GM21717 (cell line): Measurements from ENCODE around the gene NID2.

Experiments used
- ATAC-seq: cut with Tn5 transposase; IDR thresholded peaks from one replicate; pipeline ENCODE4 v1.9.1; 2021; ENCODE audit warnings: mild to moderate bottlenecking, moderate library complexity; ENCODE audit not compliant: unreplicated experiment

The NID2 gene

DNA sequence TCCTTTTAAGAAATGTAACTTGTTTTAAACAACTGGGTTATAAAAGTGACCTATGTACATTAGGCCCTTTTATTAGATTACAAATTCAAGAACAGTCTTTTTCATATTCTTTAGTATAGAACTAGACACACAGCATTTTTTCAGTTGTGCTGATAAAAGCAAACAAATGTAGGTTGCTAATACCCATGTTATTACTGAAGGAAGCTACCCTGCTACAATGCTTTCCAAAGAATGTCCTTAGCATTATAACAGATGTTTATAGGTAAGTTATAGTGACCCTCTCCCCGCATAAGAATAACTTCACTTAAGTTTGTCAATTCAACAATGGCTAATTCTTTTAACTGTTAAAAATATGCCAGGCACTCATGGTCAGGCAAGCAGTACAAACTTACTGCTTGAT is 61.6 kb downstream of the NID2 start:
- ATAC-seq: no peak

DNA sequence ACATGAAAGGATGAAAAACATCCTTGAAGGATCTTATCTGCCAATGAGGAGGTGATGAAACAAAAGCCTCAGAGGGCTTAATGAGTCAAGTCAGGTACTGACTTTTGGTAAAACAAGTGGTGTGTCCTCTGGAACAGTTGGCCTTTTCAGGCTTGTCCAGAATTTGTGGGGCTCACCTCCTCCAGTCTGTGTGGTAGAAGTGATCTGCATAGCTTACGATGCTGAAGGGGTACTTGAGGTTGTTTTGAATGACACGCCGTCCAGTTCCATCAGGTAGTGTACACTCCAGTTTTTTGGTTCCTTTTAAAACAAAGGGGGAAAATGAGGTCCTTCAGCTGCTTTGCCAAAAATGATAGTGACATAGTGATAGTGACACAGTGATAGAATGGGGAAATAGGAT is 62.5 kb downstream of the NID2 start:
- ATAC-seq: no peak

DNA sequence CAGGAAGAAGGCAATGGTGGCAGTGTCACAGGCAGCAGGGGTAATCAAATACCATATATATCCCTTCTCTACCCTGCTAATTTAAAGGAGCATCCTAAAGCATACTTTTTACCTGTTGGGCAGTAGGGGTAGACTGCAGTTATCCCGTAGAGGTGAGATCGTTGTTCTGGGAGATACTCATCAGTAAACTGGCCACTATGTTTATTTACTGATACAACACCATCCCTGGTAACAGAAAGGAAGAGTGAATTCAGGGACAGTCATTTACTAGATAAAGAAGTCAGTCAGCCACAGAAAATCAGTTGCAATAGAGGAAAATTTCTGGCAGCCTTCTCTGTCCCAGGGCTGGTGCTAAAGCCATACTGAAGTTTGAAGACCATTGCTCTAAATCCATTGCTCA is 63.2 kb downstream of the NID2 start:
- ATAC-seq: no peak

DNA sequence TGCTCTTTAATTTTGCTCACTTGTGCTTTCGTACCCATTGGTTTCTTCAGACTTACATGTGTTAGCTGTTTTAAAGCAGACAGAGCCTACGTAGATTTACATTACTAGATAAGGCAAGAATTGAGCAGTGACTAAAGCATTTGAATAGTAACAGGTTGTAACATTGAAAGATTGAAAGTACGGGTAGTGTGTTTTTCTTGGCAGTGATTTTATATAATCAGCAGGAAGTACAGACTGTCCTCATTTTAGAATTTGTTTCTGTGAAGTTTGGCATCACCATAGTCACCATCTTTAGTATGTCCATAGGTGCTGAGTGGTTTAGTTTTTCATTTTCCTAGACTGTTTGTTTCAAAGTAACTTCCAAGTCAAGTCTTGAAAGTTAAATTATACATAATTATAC is 65.5 kb downstream of the NID2 start:
- ATAC-seq: no peak

DNA sequence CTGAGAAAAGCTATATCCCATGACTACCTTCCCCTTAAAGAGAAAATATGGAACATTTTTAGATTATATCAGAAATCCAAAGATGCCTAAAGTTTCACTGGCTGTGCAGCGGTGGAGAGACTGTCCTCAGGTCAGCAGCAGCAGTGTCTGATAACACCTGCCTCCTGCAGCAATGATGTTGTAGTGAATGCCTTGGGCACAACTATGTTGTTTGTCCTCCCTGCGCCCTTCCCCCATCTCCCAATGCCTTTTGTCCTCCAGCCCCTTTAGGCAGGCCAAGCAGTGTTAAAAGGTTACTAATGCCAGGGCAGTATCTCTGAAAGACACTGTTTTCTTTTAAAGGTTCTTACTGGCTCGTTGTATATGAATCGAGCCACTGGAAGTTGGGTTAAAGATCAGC is 66.3 kb downstream of the NID2 start:
- ATAC-seq: no peak

DNA sequence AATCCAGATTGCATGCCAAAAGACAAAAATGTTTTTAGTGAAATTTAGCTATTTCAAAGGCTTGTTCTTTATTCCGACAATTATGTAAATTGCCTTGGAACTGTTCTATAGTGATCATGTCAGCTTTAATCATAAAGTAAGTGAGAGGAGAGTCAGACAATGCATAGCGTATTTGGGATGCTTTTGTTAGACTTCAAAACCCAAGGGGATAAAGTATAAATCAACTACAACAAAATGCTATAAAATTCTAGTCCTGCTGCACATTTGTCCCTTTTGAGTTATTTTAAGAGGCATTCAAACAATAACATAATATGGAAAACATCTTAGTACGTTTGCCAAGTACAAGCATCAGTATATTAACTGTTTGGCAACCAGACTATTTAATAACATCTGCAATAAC is 68.2 kb downstream of the NID2 start:
- no peak for ATAC-seq

DNA sequence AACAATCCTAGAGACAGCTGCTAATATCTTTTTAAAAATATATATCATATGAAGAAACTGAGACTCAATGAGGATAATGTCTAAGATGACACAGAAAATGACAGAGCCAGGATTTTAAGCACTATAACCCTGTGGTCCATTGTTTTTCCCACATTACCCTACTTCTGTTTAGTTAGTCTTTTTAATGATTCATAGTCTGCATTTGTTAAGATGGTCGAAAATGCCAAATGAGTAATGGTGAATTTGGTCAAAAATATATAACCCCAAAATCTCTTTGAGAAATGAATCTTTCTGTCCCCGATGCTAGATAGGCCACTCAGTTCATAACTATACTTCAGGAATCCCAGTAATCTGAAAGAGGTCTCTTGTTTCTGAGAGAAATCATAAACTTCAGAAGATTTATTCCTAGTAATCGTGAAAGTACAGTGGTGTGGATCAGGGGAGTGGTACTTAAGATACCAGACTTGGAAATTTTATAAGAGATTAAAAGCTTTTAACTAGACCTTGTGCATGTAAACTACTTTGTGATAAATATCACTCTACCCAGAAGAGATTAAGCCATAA is 68.8 kb downstream of the NID2 start:
- no peak for ATAC-seq

DNA sequence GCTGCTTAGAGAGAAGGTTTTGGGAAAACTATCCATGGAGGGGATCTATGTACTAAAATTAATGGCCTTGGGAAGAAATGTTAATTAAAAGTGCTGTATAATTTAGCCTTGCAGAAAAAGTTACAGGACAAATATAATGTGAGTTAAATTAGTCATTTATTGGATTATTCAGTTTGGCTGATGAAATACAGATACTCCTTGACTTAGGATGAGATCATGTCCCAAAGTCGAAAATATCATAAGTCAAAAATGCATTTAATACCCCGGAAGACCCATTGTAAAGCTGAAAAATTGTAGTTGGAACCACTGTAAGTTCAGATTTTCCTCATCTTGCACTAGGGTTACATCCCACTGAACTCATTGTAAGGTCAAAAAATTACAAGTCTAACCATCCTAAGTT is 69.8 kb downstream of the NID2 start:
- no peak for ATAC-seq

DNA sequence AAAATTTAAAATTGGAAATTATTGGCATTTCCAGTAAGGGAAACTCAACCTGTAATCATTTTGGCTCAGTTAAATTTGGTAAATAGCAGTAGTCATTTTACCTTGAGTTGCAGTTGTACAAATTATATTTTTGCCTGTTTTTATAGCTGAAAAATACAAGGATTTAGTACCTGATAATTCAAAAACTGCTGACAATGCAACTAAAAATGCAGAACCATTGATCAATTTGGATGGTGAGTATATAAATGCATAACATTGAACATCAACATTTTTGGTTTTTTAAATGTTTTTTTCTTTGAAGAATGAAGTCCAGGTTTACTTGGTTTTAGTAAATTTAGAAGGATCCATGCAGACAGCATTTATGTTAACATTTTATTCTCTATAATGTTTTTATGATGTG is 70.5 kb downstream of the NID2 start:
- ATAC-seq: no peak

DNA sequence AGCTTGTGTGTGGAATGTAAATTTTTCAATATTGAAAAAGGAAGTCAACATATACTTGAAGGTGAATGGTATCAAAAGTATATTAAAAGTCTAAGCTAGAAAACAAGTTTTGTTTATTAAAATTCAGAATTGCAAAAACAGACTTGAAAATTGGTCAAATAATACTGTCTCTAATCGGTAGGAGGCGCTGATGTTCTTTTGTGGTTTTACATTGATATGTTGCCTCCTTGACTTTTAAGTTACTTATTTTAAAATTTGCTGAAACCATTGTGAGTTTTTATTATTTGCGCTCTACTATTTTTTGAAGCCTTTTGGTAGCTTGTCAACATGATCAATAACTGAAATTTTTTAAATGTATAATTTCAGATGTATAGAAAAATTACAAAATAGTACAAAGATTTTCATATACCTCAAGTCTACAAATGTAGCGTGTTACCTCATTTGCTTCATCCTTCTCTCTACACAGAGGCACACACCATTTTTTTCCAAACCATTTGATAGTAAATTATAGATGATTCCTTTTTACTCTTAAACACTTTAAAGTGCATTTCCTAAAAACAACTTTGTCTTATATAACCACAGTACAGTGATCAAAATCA is 72.6 kb downstream of the NID2 start:
- ATAC-seq: no peak

DNA sequence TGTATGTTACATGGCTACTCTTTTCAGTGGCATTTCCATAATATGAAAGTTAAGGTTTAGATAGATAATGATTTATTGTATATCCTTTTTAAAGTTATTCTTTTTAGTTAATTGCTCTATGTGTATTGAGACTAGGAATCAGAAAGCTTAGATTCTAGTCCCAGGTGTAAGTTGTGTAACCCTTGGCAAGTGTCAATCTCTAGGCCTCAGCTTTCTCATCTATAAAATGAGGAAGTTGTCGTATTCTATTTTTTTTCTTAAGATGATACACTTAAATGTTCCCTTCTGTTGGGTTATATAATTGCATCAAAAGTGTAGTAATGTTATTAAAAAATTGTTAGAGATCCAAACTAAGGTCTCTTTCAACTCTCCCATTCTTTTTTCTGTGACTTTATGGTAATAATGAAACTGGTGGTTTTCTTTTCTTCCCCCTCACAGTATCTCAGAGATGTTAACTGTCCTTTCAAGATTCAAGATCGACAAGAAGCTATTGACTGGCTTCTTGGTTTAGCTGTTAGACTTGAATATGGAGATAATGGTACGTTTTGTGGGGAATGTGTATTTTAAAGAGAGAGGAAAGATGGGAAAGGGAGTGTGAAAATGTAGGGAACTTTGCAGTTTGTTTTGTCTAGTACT is 75.5 kb downstream of the NID2 start:
- no peak for ATAC-seq

DNA sequence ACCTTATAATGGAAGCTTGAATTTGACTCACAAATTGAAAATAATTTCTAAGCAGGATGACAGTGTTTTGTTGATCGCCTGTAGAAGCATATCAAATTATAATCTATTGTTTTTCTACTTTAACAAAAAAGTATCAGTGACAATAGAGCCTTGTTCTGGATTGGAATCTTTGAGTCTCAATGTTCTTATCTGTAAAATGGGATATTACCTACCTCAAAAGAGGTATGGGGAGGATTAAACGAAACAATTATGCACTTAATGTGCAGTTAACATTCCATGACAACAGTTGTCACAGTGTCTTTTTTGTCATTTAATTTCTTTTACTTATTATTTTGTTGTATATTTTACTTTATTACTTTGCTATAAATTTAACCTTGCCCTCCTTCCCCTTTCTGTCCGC is 78.4 kb downstream of the NID2 start:
- ATAC-seq: no peak

DNA sequence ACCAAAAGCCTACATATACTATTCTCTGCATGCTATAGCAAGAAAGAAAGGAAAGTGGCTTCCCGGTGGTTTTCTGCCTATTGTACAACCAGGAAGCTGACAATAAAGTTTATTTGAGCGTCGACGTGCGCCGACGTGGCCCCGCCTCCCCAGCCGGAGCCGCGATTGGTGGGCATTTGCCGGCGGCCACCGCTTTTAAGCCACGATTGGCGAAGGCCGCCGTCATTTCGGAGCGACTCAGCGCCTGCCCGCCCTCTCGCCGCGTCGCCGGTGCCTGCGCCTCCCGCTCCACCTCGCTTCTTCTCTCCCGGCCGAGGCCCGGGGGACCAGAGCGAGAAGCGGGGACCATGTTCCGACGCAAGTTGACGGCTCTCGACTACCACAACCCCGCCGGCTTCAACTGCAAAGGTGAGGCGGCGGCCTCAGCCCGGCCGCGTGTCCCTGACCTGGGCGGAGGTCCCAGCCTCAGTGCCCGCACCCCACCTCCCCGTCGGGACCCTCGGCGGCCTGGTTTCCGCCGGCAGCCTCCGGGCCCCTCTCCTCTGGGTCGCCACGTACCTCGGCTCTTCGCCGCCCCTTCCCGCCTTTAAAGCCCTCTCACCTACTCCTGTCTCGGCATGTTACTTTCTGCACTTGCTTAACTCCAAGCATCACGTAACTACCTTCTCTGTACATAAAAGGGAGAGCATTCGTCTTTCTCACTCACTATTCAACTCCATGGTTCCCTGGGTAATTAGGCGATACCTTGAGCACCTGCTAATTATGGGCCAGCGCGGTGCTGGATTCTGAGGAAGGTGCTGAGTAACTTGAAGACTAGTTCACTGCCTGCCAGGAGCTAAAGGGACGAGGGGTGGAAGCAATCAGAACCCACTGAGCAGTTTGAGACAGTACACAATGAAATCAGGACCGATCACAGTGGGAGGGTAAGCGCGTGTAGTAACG is 79.3 kb downstream of the NID2 start, which contains the start of gene RTRAF:
Gene RTRAF (plus strand): TSS at position 254 of the 942 bp plus-strand sequence. CDS start 94 bp downstream, at position 348.
- ATAC-seq: peak; percentile 92

DNA sequence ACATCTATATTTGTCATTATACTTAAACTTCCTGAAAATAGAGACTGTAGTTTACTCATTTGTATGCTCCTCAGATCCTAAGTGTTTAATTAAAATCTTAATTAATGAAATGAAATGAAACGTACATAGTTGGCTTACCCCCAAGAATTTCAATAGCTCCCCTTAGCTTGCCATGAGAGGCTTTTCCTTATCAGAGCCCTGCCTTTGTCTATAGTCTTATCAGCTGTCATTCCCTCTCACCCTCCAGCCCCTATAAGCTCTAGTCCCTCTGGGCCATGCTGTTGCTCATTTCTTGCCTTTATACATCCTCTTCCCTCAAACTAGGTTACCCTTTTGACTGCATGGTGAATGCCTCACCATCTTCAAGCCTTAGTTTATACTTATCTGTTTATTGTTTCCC is 80.6 kb downstream of the NID2 start:
- no peak for ATAC-seq

DNA sequence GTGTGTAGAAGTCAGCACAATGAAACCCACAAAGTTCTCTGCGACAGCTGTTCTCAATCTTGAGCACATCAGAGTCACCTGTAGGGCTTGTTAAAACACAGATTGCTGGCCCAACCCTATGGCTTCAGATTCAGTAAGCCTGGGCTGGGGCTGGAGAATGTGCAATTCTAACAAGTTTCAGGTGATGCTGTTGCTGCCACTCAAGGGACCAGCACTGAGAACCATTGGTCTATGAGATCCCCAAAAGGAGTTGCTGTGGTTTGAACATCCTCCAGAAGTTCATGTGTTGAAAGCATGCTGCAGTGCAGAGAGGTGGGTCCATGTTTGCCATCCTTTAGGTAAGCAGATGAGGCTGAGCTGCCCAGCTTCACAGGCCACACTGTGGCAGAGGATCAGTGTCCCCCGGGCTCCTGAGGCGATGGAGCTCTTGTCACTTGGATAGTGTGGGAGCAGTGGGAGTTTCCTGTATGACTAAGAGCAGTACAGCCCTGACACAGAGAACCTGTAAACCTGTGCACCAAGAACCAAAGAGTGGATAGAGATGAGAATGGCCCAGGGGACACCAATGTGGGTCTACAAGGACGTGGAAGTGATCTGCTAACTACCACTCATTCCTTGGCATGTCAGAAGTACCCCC is 87.5 kb downstream of the NID2 start:
- ATAC-seq: no peak

DNA sequence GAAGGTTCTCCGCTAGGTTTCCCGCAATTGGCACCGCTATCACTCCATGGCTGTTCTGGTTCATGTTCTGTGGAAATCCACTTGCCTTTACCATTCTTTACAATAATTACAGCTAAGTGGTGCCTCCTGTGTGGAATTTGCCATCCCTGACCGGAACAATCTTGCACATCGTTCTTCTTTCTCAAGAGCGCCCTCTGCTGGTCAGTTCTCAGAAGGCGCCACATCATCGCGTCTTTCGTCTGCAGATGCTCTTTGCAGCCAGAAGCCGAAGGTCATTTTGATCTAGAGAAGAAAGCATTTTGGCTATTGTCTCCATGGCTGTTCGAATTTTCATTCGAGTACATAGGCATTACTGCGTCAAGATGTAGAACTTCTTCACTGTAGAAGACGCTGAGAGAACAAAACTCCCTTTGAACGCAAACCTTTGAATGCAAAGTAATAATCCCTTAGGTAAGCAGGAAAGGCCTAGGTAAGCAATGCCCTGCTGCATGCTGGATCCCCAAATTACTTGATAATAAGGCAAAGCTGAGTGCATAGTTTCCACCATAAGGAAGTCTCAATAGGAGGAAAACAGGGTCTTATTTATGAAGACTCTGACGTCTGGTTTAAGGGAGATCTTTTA is 89.7 kb downstream of the NID2 start:
- ATAC-seq: peak; percentile 58

DNA sequence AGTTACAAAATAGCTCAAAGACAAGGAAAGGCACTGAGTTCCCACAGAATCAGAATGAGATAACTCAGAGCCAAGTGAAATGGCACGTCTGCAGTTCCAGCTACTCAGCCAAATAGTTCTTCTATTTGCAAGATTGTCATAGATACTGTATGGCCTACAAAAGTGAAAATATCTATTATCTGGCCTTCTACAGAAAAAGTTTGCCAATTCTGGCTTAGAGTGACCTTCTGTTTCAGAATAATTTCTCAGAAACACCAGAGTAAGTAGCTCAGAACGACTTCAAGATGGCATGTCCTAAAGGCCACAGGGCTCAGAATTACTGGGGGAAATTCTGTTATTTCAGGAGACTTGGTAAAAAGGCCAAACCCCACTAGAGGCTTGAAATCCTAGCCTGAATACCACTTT is 90.2 kb downstream of the NID2 start:
- no peak for ATAC-seq

DNA sequence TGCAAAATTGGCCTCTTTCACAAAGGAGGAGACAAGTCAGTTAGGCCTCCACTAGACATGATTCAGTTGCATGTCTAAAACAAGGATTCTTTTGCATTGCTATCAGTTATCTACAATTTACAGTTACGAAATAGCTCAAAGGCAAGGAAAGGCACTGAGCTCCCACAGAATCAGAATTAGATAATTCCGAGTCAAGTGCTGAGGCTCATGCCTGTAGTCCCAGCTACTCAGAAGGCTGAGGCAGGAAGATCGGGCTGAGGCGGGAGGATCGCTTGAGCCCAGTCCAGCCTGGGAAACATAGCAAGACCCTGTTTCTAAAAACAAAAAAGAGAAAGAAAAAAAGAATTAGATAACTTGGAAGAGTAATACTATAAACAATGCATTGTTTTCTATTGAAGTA is 91.8 kb downstream of the NID2 start:
- ATAC-seq: no peak

DNA sequence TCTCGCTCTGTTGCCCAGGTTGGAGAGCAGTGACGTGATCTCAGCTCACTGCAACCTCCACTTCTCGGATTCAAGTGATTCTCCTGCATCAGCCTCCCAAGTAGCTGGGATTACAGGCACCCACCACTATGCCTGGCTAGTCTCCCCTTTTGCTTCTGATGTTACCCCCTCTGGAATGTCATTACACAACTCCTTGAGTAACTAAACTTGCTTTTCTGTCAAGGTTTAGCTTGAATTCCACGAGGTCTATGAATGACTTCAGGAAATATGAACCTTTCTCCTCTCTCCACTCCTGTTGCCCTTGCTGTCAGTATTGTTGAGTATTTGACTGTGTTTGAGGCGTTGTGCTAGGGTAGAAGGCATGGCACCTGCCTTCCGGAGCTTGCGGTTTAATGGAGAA is 96.3 kb downstream of the NID2 start:
- no peak for ATAC-seq

DNA sequence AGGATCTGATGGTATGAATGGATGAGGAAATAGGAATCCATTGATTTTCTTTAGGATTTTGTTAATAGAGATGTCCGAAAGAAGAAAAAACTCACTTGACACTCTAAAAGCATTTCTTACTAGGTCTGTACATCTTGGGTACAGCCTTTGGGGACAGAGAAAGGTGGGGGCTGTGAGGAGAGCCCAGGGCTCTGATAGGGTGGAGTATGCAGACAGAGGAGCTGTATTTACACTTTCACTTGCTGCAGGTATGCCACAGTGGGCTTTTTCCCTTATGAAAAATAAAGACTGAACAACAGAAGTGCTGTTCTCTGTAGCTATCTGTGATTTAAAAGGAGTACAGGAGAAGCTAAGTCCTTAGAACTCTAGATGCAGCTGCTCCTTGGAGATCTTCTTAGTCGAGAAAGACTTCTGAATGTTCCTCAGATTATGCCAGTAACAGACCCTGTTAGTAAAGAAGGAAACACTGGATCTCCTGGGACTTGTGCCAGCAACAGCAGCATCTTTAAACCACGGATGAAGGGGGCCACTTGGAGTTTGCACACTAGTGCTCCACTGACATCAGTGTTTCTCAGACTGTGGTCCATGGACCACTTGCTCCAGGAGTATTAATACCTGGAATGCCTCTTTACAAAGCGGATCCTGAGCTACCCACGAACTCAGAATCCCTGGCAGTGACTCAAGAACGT is 98.9 kb downstream of the NID2 start:
- ATAC-seq: no peak
